Measurements from ENCODE around the gene TACC2.

TACC2 gene

GRCh38 chr10:122285506-122286444 lies 296.8 kb downstream of the TACC2 start:
- no peak for DNase-seq

- no peak for DNase-seq
Observed at GRCh38 chr10:122286867-122287266, 297.9 kb downstream of the TACC2 start.

GRCh38 chr10:122287570-122287969 lies 298.6 kb downstream of the TACC2 start:
- DNase-seq = no peak

- no peak for DNase-seq
Observed at GRCh38 chr10:122288262-122288661, 299.3 kb downstream of the TACC2 start.

GRCh38 chr10:122288917-122289316 lies 300.0 kb downstream of the TACC2 start:
- no peak for DNase-seq

GRCh38 chr10:122290334-122290733 lies 301.4 kb downstream of the TACC2 start:
- DNase-seq = no peak

- DNase-seq = no peak
Observed at GRCh38 chr10:122290833-122291532, 302.0 kb downstream of the TACC2 start.

- DNase-seq = no peak
Observed at GRCh38 chr10:122291739-122292138, 302.8 kb downstream of the TACC2 start.

- DNase-seq = no peak
Observed at GRCh38 chr10:122292376-122292775, 303.4 kb downstream of the TACC2 start.

GRCh38 chr10:122293156-122293960 lies 304.4 kb downstream of the TACC2 start:
- no peak for DNase-seq

GRCh38 chr10:122293961-122294380 lies 305.0 kb downstream of the TACC2 start:
- no peak for DNase-seq

GRCh38 chr10:122294511-122295450 lies 305.8 kb downstream of the TACC2 start:
- DNase-seq = no peak

GRCh38 chr10:122295451-122295809 lies 306.5 kb downstream of the TACC2 start:
- no peak for DNase-seq

GRCh38 chr10:122296363-122297120 lies 307.6 kb downstream of the TACC2 start:
- no peak for DNase-seq

GRCh38 chr10:122297583-122297982 lies 308.6 kb downstream of the TACC2 start:
- no peak for DNase-seq

- DNase-seq = no peak
Observed at GRCh38 chr10:122298206-122298597, 309.2 kb downstream of the TACC2 start.

- DNase-seq = peak in 1 of 2 experiments; percentile 41
Observed at GRCh38 chr10:122298598-122299301, 309.8 kb downstream of the TACC2 start.

- DNase-seq = no peak
Observed at GRCh38 chr10:122299423-122300075, 310.6 kb downstream of the TACC2 start.

GRCh38 chr10:122301055-122301810 lies 312.3 kb downstream of the TACC2 start:
- DNase-seq = no peak
